Hepatocyte (in vitro differentiated cells): ENCODE results near the gene MYBPC2.

ENCODE experiments used
- EZH2phosphoT487 ChIP-seq: fragments of 200-600 bp; sonication (generic); IDR thresholded peaks from one replicate; pipeline ENCODE4 v1.6.1; 2018; ENCODE audit warnings: antibody characterized with exemption, mild to moderate bottlenecking, low read depth, moderate library complexity; ENCODE audit not compliant: unreplicated experiment, severe bottlenecking
- TF ChIP-seq, protein P1 (sequence below): fragments of 200-600 bp; sonication (generic); IDR thresholded peaks from 2 replicates; pipeline ENCODE4 v1.5.1; 2016; ENCODE audit warnings: antibody characterized with exemption, mild to moderate bottlenecking; ENCODE audit not compliant: poor library complexity

DNA sequence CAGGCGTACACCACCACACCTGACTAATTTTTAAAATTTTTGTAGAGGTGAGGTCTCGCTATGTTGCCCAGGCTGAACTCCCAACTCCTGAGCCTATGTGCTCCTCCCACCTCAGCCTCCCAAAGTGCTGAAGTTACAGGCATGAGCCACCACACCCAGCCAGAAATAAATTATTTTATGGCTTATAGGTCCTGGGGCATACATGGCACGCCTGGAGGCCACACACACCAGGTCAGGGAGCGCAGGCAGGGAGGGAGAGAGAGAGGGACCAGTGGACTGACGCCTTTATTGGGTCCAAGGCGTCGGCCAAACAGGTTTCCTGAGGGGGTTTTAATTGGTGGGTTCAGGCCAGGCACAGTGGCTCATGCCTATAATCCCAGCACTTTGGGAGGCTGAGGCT is 7.1 kb upstream of the MYBPC2 start:
- TF ChIP-seq, protein P1, sequence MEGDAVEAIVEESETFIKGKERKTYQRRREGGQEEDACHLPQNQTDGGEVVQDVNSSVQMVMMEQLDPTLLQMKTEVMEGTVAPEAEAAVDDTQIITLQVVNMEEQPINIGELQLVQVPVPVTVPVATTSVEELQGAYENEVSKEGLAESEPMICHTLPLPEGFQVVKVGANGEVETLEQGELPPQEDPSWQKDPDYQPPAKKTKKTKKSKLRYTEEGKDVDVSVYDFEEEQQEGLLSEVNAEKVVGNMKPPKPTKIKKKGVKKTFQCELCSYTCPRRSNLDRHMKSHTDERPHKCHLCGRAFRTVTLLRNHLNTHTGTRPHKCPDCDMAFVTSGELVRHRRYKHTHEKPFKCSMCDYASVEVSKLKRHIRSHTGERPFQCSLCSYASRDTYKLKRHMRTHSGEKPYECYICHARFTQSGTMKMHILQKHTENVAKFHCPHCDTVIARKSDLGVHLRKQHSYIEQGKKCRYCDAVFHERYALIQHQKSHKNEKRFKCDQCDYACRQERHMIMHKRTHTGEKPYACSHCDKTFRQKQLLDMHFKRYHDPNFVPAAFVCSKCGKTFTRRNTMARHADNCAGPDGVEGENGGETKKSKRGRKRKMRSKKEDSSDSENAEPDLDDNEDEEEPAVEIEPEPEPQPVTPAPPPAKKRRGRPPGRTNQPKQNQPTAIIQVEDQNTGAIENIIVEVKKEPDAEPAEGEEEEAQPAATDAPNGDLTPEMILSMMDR: no peak
- no peak for TF ChIP-seq EZH2phosphoT487
